HG03565 (cell line): ENCODE results near the gene PAWR.
"Not testable (repeated sequence)": the region's sequence is repeated elsewhere in the genome, so short reads cannot be mapped to it uniquely, and the experiment has no call there.

ENCODE experiments used
- ATAC-seq: cut with Tn5 transposase; IDR thresholded peaks from one replicate; pipeline ENCODE4 v1.9.1; 2021; ENCODE audit warnings: mild to moderate bottlenecking, moderate library complexity; ENCODE audit not compliant: unreplicated experiment

Gene PAWR

GRCh38 chr12:79596719-79597350, 93.9 kb downstream of the PAWR start:
- ATAC-seq = no peak

- no peak for ATAC-seq
Measured at GRCh38 chr12:79595273-79595672, 95.5 kb downstream of the PAWR start.

DNA sequence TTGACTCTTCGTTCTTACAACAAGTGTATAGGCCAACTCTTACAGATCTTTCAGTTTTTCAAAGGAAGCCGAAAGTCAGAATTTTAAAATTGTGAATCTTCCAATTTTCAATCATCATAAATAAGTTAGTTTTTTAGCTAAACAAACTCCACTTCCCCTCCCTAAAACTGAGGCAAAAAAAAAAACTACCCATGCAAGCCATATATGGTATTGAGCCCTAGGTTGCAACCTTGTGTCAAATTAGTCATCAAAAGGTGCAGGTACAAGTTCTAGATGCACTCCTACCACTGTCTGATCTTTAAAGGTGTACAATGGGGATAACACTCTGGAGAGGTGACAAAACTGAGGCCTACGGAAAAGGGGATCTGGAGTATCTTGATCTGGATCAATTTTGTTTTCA, 97.9 kb downstream of the PAWR start:
- no peak for ATAC-seq

GRCh38 chr12:79591988-79592387, 98.8 kb downstream of the PAWR start:
- ATAC-seq = no peak

- ATAC-seq = no peak
Measured at GRCh38 chr12:79590751-79591150, 100.0 kb downstream of the PAWR start.

DNA sequence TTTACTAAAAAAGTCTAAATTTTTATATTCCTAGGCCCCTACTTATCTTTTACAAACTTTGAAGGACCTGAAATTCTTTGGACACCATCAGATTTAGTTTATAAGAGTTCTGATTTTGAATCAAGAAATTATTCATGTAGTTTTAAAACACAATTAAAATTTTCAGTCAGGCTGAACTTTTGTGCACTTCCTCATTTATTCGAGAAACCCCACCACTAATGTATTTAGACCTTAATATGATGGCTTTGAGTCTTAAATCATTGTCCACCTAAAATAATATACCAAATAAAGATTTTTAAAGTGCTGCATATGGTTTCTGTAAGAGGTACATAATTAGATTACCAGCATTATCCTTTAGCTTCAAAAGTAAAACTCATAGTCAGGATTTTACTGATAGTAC, 103.4 kb downstream of the PAWR start:
- no peak for ATAC-seq

DNA sequence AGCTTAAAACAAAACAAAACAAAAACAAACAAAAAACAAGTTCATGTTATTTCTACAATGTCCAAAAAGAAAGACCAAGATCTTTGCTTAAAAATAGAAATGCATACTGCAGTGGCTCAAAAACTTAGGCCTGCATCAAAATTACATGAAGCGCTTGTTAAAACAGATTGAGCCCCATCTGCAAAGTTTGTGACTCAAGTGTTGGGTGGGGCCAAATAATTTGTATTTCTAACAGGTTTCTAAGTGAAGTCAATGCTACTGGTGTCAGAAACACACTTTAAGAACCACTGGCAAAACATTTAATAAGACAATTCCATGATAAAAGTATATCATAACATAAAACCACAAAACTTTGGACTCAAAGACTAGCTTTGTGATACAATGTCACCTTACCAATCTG, 105.6 kb downstream of the PAWR start:
- no peak for ATAC-seq

DNA sequence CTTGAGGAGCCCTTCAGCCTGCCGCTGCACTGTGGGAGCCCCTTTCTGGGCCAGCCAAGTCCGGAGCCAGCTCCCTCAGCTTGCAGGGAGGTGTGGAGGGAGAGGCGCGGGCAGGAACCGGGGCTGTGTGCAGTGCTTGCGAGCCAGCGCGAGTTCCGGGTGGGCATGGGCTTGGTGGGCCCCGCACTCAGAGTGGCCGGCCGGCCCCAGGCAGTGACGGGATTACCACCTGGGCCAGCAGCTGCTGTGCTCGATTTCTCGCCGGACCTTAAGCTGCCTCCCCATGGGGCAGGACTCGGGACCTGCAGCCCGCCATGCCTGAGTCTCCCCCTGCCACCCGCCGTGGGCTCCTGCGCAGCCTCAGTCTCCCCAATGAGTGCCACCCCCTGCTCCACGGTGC, 116.9 kb downstream of the PAWR start:
- no peak for ATAC-seq

DNA sequence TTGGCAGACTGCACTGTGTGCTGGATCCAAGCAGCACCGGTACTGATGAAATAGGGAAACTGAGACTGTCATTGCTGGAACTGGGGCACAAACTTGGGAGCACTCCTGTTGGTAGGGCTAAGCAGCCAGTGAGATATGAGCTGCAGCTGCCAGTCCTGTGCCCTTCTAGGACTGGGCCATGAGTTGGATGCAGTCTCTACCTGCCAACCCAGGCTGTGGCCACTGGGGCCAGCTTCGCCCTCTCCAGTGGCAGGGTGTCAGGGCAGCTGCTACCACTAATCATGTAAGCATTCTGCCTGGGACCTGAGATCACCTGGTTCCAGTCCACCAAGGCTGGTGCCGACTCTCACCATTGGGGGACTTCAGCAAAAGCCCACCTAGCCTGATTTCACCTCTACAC, 121.1 kb downstream of the PAWR start:
- ATAC-seq = no peak

DNA sequence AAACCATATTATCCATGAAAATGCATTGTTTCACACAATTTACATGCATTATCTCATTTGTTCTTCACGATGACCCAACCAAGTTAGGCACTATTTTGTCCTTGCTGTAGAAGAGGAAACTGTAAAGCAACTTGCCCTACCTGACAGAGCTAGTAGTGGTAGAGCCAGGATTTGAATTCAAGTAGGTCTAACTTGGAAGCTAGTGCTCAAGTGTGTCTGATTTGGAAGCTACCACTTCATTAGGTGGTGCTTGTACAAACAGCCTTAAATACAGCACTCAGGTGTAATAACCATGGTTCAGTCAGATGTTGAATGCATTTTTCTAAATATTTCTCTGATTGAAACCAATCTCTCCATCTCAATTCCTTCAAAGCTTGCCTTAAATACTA, 123.6 kb downstream of the PAWR start:
- no peak for ATAC-seq

- ATAC-seq = no peak
Measured at GRCh38 chr12:79566452-79567174, 124.2 kb downstream of the PAWR start.

DNA sequence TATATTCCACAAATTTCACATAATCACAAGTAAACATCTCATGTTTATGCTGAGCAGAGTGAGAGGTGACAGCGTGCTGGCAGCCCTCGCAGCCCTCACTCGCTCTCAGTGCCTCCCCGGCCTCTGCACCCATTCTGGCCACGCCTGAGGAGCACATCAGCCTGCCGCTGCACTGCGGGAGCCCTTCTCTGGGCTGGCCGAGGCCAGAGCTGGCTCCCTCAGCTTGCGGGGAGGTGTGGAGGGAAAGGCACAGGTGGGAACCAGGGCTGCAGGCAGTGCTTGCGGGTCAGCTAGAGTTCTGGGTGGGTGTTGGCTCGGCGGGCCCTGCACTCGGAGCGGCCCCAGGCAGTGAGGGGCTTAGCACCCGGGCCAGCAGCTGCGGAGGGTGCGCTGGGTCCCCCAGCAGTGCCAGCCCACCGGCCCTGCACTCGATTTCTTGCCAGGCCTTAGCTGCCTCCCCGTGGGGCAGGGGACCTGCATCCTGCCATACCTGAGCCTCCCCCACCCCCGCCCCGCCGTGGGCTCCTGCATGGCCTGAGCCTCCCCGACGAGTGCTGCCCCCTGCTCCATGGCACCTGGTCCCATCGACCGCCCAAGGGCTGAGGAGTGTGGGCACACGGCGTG, 125.9 kb downstream of the PAWR start:
- not testable (repeated sequence) for ATAC-seq

- no peak for ATAC-seq
Measured at GRCh38 chr12:79563021-79563740, 127.6 kb downstream of the PAWR start.

DNA sequence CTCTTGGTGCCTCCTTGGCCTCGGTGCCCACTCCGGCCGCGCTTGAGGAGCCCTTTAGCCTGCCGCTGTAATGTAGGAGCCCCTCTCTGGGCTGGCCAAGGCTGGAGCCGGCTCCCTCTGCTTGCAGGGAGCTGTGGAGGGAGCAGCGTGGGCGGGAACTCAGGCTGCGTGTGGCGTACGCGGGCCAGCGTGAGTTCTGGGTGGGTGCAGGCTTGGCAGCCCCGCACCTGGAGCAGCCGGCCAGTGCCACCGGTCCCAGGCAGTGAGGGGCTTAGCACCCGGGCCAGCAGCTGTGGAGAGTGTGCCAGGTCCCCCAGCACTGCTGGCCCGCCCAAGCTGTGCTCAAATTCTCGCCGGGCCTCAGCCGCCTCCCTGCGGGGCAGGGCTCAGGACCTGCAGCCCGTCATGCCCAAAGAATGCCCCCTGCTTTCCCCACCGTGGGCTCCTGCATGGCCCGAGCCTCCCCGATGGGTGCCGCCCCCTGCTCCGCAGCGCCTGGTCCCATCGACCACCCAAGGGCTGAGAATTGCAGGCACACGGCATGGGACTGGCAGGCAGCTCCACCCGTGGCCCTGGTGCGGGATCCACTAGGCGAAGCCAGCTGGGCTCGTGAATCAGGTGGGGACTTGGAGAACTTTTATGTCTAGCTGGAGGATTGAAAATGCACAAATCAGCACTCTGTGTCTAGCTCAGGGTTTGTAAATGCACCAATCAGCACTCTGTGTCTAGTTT, 129.2 kb downstream of the PAWR start:
- ATAC-seq = no peak

- ATAC-seq = no peak
Measured at GRCh38 chr12:79560225-79560889, 130.4 kb downstream of the PAWR start.

GRCh38 chr12:79559591-79559990, 131.2 kb downstream of the PAWR start:
- no peak for ATAC-seq

DNA sequence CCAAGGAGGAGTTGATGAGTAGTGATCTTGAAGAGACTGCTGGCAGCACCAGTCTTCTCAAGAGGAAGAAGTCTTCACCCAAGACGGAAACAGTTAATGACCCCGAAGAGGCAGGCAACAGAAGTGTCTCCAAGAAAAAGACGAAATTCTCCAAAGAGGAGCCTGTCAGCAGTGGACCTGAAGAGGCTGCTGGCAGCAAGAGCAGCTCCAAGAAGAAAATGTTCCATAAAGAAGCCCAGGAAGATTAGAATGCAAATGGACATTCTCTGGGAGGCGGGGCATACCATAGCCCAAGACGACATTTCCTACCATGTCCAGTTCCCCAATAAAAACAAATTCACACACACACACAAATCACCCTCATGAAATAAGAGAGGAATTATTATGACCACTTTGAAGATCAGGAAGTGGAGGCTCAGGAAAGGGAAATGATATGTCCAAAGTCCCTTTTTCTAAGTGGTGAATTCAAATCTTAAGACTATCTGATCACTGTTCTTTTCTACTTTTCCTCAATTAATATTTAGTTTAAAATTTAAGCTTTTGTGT, 131.8 kb downstream of the PAWR start:
- no peak for ATAC-seq

DNA sequence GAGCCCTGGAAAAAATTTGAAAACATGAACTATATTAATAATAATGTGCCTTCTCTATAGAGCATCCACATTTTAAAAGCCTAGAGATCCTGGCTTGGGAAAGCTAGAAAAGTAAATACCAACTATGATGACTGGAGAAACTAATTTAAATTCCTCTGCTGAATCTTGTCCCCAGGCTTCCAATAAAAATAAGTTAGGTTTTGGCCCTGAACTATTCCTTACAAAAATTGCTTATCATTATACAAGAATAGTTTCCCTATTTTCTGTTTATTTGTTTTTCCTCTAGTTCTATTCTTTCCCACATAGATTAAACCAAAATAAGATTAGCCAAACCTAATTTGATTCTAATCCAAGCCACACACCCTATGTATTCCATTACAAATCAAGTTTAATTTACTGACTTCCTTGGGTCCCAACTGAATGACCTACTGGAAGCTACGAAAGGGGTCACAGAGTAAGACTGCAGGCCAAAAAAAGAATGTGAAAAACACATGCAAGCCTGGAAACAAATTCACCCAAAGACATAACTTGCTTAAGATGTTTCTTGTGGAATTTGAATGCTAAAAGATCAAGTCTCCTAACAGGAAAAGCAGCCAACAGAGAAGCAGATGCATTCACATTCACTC, 133.0 kb downstream of the PAWR start:
- ATAC-seq = no peak

- no peak for ATAC-seq
Measured at GRCh38 chr12:79555028-79555925, 135.5 kb downstream of the PAWR start.
